GM12872 (cell line): ENCODE measurements around the gene SH2D3A.

ENCODE experiments used
- TF ChIP-seq, protein P1 (sequence below): IDR thresholded peaks from 3 replicates; pipeline ENCODE4 v1.5.1; 2011; ENCODE audit warnings: low read depth, mild to moderate bottlenecking, low read length, moderate library complexity; ENCODE audit not compliant: insufficient read depth

Gene SH2D3A

GRCh38 chr19:6736169-6736916 lies 30.9 kb downstream of the SH2D3A start:
- TF ChIP-seq, protein P1, sequence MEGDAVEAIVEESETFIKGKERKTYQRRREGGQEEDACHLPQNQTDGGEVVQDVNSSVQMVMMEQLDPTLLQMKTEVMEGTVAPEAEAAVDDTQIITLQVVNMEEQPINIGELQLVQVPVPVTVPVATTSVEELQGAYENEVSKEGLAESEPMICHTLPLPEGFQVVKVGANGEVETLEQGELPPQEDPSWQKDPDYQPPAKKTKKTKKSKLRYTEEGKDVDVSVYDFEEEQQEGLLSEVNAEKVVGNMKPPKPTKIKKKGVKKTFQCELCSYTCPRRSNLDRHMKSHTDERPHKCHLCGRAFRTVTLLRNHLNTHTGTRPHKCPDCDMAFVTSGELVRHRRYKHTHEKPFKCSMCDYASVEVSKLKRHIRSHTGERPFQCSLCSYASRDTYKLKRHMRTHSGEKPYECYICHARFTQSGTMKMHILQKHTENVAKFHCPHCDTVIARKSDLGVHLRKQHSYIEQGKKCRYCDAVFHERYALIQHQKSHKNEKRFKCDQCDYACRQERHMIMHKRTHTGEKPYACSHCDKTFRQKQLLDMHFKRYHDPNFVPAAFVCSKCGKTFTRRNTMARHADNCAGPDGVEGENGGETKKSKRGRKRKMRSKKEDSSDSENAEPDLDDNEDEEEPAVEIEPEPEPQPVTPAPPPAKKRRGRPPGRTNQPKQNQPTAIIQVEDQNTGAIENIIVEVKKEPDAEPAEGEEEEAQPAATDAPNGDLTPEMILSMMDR: peak; percentile 82

DNA sequence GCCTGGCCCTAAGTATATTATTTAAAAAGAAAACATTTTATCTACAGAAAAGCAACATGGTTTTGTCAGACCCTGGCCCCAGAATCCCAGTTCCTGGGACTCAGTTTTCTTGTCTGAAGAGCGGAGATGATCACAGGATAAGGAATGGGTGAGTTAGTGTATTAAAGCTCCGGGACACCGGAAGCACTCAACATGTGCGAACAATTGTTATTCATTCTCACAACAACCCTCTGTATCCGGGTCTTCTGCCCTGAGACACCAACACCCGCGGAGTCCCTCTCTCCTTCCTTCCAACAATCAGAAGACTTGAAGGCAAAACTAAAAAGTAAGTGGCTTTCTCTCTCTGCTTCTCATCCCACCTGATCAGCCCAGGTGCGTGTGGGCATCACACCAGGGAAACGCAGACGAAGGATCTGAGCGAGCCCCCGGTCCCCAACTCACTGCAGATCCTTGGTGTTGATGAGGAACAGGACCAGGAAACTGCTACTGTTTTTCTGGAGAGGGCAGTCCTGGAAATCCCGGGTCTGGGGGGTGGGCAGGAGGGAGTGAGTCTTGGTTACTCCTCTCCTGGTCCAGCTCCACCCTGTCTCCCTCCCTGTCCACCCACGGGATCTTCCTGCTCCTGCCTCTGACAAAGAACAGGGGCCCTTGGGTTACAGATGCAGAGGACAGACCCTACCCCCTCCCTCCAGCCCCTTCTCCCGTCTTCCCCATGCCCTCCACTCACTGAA lies 31.9 kb downstream of the SH2D3A start:
- TF ChIP-seq, protein P1: no peak

- TF ChIP-seq, protein P1: no peak
Measured at GRCh38 chr19:6734096-6734696, 33.0 kb downstream of the SH2D3A start.

GRCh38 chr19:6733338-6734095 lies 33.7 kb downstream of the SH2D3A start:
- TF ChIP-seq, protein P1: peak; percentile 44

DNA sequence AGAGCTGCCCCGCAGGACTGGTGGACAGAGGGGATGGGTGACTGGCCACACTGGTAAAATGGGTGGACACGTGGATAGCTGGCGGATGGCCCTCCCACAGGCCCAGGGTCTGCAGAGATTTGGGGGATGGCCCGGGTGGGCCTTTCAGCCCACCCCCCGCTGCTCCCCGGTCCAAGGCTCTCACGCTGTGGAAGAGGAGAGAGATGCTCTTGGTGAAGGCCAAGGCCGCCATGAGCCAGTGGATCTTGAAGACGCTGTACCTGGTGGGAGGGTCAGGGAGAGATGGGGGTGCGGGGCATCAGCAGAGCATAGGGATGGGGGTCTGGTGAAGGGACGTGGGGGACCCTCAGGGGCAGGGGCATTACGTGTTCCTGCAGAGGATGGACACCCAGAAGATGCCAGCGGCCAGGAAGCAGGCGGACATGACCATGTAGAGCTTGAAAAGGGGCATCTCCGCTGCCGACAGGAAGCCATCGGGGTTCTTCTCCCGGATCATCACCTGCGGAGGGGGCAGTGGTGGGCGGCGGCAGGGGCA lies 34.4 kb downstream of the SH2D3A start:
- TF ChIP-seq, protein P1: no peak

DNA sequence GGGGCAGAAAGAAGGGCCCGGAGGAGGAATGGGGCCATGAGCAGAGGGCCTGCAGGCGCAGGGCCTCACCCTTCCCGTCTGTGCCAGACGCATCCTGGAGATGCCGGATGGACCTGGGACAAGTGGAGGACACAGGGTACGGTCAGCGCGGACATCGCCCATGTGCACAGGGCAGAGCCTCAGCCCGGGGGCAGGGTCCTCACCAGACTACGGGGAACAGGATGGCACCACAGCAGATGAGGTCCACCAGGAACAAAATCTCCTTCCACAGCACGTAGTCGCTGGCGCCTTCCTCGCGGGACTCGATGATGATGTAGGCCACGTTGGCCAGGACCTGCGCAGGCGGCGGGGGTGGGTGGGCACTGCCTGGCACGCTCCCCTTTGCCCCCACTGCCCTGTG lies 35.4 kb downstream of the SH2D3A start:
- TF ChIP-seq, protein P1: no peak
